Hindlimb muscle (tissue), 1 donor: Measurements from ENCODE around the gene FAM110D. TPM values are rescaled to one million over a fixed set of nuclear protein-coding genes. Genes with fewer than 3 reads are reported as not detected.

Experiments used
- DNase-seq: peaks from one replicate; pipeline ENCODE4 v3.0.0-alpha.2; 2013
- polyA plus RNA-seq: library from polyadenylated mRNA; unstranded; fragments of 120-200 nt; gene quantifications from one replicate; pipeline ENCODE4 v1.2.1, GENCODE V29; 2013; ENCODE audit not compliant: insufficient read length

FAM110D gene
- polyA plus RNA-seq, 1 donor: 0.98 TPM

- DNase-seq: no peak
Measured at GRCh38 chr1:26189751-26190275, 30.9 kb downstream of the FAM110D start.

GRCh38 chr1:26190373-26190987, 31.6 kb downstream of the FAM110D start, which contains the start of gene CATSPER4:
Gene CATSPER4 (plus strand): TSS chr1:26190602. CDS start chr1:26190628, 26 bp downstream.
- no peak for DNase-seq

GRCh38 chr1:26191739-26192138, 32.9 kb downstream of the FAM110D start:
- DNase-seq: no peak

GRCh38 chr1:26195805-26196204, 36.9 kb downstream of the FAM110D start:
- DNase-seq: no peak

GRCh38 chr1:26197301-26197700, 38.4 kb downstream of the FAM110D start:
- DNase-seq: no peak

GRCh38 chr1:26197813-26198212, 38.9 kb downstream of the FAM110D start:
- no peak for DNase-seq

- no peak for DNase-seq
Measured at GRCh38 chr1:26200413-26200812, 41.5 kb downstream of the FAM110D start.

- DNase-seq: no peak
Measured at GRCh38 chr1:26203642-26204318, 44.9 kb downstream of the FAM110D start.

- no peak for DNase-seq
Measured at GRCh38 chr1:26210147-26210870, 51.4 kb downstream of the FAM110D start.

- no peak for DNase-seq
Measured at GRCh38 chr1:26212726-26213125, 53.8 kb downstream of the FAM110D start.

GRCh38 chr1:26213335-26213905, 54.5 kb downstream of the FAM110D start:
- no peak for DNase-seq

Other genes starting within 250 kb of the FAM110D start
- 87.9 TPM for gene PAFAH2, start 161.0 kb upstream of the FAM110D start, polyA plus RNA-seq
- gene EXTL1, start 137.3 kb upstream of the FAM110D start, polyA plus RNA-seq: 4.2 TPM
- gene SLC30A2, start 113.0 kb upstream of the FAM110D start, polyA plus RNA-seq: 0.97 TPM
- 50.3 TPM for gene TRIM63, start 91.4 kb upstream of the FAM110D start, polyA plus RNA-seq
- 5.6 TPM for gene PDIK1L, start 47.3 kb upstream of the FAM110D start, polyA plus RNA-seq
- gene C1orf232, start 9.9 kb downstream of the FAM110D start, polyA plus RNA-seq: not detected
- 17.3 TPM for gene ZNF593, start 10.8 kb downstream of the FAM110D start, polyA plus RNA-seq
- gene ZNF593OS, start 12.8 kb downstream of the FAM110D start, polyA plus RNA-seq: 2.3 TPM
- 2.5 TPM for gene CNKSR1, start 18.4 kb downstream of the FAM110D start, polyA plus RNA-seq
- gene CATSPER4, start 31.5 kb downstream of the FAM110D start, polyA plus RNA-seq: not detected
- gene CEP85, start 75.1 kb downstream of the FAM110D start, polyA plus RNA-seq: 23.0 TPM
- gene SH3BGRL3, start 121.0 kb downstream of the FAM110D start, polyA plus RNA-seq: 57.4 TPM
- 8.6 TPM for gene UBXN11, start 147.6 kb downstream of the FAM110D start, polyA plus RNA-seq
- gene CD52, start 158.9 kb downstream of the FAM110D start, polyA plus RNA-seq: 2.2 TPM
- 0.40 TPM for gene CRYBG2, start 195.1 kb downstream of the FAM110D start, polyA plus RNA-seq
- gene ZNF683, start 213.7 kb downstream of the FAM110D start, polyA plus RNA-seq: not detected